ENCODE measurements around the gene PTEN.

- TF ChIP-seq CTCF (conservative IDR thresholded peaks at IDR 0.05; ENCODE audit: low read depth, low read length) (no peak), EZH2 (IDR thresholded peaks at IDR 0.05; ENCODE audit: borderline replicate concordance, low read depth, low read length, poor library complexity, severe bottlenecking) (no peak)
These were observed 2.5 kb upstream of the PTEN start for GRCh38 chr10:87860816-87861403.

All from A673 (cell line).